Measurements from ENCODE around the gene FAM72B.
"Not testable (repeated sequence)": the region's sequence is repeated elsewhere in the genome, so short reads cannot be mapped to it uniquely, and the experiment has no call there.

FAM72B gene

GRCh38 chr1:121151294-121151693 is 32.8 kb downstream of the FAM72B start:
- not testable (repeated sequence) for H2AFZ ChIP-seq (ENCODE audit: low read length); H3K4me1 ChIP-seq (ENCODE audit: control insufficient read depth in 2 of 2, insufficient read depth in 1 of 2, low read depth in 1 of 2, low read length in 2 of 2); DNase-seq (ENCODE audit: low spot score); H3K36me3 ChIP-seq (replicated peaks in 1 of 2; ENCODE audit: control insufficient read depth in 2 of 2, insufficient read depth in 2 of 2, low read length in 2 of 2); H2BK15ac ChIP-seq (ENCODE audit: low read length); H3K18ac ChIP-seq (ENCODE audit: low read length); H2BK120ac ChIP-seq (ENCODE audit: low read depth, low read length); H3K4me2 ChIP-seq (ENCODE audit: insufficient read depth, low read length, poor library complexity, severe bottlenecking); H3K27me3 ChIP-seq (ENCODE audit: control insufficient read depth in 3 of 3, insufficient read depth in 3 of 3, low read depth in 1 of 3, low read length in 3 of 3); H3K9ac ChIP-seq (ENCODE audit: low read depth, low read length, poor library complexity); H2BK5ac ChIP-seq (ENCODE audit: low read length); H3K79me1 ChIP-seq (ENCODE audit: low read depth, low read length); H3K27ac ChIP-seq (replicated peaks; ENCODE audit: low read length); H4K91ac ChIP-seq (ENCODE audit: low read depth, low read length, poor library complexity); H3K4me3 ChIP-seq (ENCODE audit: low read length in 2 of 2); H3K23ac ChIP-seq (ENCODE audit: low read depth, low read length, poor library complexity); H3K9me3 ChIP-seq (replicated peaks in 1 of 2; ENCODE audit: control insufficient read depth in 2 of 2, insufficient read depth in 1 of 2, low read depth in 1 of 2, low read length in 2 of 2); H2BK12ac ChIP-seq (ENCODE audit: low read length); H2AK5ac ChIP-seq (ENCODE audit: low read depth, low read length); H3K4ac ChIP-seq (ENCODE audit: low read length); H4K8ac ChIP-seq (ENCODE audit: low read depth, low read length); H3K14ac ChIP-seq (ENCODE audit: low read length)
- WGBS, 2 donors (ENCODE audit: extremely low coverage in 2 of 2, insufficient read length in 2 of 2, insufficient replicate concordance in 1 of 2): no CpG with 5 or more reads among the region's 1 CpG

- H4K91ac ChIP-seq (ENCODE audit: low read depth, low read length, poor library complexity); H2AFZ ChIP-seq (ENCODE audit: low read length); H3K14ac ChIP-seq (ENCODE audit: low read length); H3K27ac ChIP-seq (replicated peaks; ENCODE audit: low read length); H2BK15ac ChIP-seq (ENCODE audit: low read length); H3K18ac ChIP-seq (ENCODE audit: low read length); H3K79me1 ChIP-seq (ENCODE audit: low read depth, low read length); H3K9me3 ChIP-seq (replicated peaks in 1 of 2; ENCODE audit: control insufficient read depth in 2 of 2, insufficient read depth in 1 of 2, low read depth in 1 of 2, low read length in 2 of 2); H3K4ac ChIP-seq (ENCODE audit: low read length); H3K27me3 ChIP-seq (ENCODE audit: control insufficient read depth in 3 of 3, insufficient read depth in 3 of 3, low read depth in 1 of 3, low read length in 3 of 3); H2BK120ac ChIP-seq (ENCODE audit: low read depth, low read length); H3K4me3 ChIP-seq (ENCODE audit: low read length in 2 of 2); DNase-seq (ENCODE audit: low spot score); H4K8ac ChIP-seq (ENCODE audit: low read depth, low read length); H3K36me3 ChIP-seq (replicated peaks in 1 of 2; ENCODE audit: control insufficient read depth in 2 of 2, insufficient read depth in 2 of 2, low read length in 2 of 2); H2BK12ac ChIP-seq (ENCODE audit: low read length); H2AK5ac ChIP-seq (ENCODE audit: low read depth, low read length); H2BK5ac ChIP-seq (ENCODE audit: low read length); H3K4me2 ChIP-seq (ENCODE audit: insufficient read depth, low read length, poor library complexity, severe bottlenecking); H3K9ac ChIP-seq (ENCODE audit: low read depth, low read length, poor library complexity); H3K23ac ChIP-seq (ENCODE audit: low read depth, low read length, poor library complexity); H3K4me1 ChIP-seq (ENCODE audit: control insufficient read depth in 2 of 2, insufficient read depth in 1 of 2, low read depth in 1 of 2, low read length in 2 of 2): not testable (repeated sequence)
- WGBS, 2 donors (ENCODE audit: extremely low coverage in 2 of 2, insufficient read length in 2 of 2, insufficient replicate concordance in 1 of 2): no CpG with 5 or more reads among the region's 9 CpGs
These were observed 35.5 kb downstream of the FAM72B start for GRCh38 chr1:121148489-121149190.

GRCh38 chr1:121140393-121140792 is 43.7 kb downstream of the FAM72B start:
- H2BK5ac ChIP-seq (ENCODE audit: low read length); H3K4me2 ChIP-seq (ENCODE audit: insufficient read depth, low read length, poor library complexity, severe bottlenecking); H3K27me3 ChIP-seq (ENCODE audit: control insufficient read depth in 3 of 3, insufficient read depth in 3 of 3, low read depth in 1 of 3, low read length in 3 of 3); H3K9me3 ChIP-seq (replicated peaks in 1 of 2; ENCODE audit: control insufficient read depth in 2 of 2, insufficient read depth in 1 of 2, low read depth in 1 of 2, low read length in 2 of 2); DNase-seq (ENCODE audit: low spot score); H2BK120ac ChIP-seq (ENCODE audit: low read depth, low read length); H3K4ac ChIP-seq (ENCODE audit: low read length); H2AK5ac ChIP-seq (ENCODE audit: low read depth, low read length); H3K36me3 ChIP-seq (replicated peaks in 1 of 2; ENCODE audit: control insufficient read depth in 2 of 2, insufficient read depth in 2 of 2, low read length in 2 of 2); H2BK12ac ChIP-seq (ENCODE audit: low read length); H3K14ac ChIP-seq (ENCODE audit: low read length); H3K23ac ChIP-seq (ENCODE audit: low read depth, low read length, poor library complexity); H3K27ac ChIP-seq (replicated peaks; ENCODE audit: low read length); H2AFZ ChIP-seq (ENCODE audit: low read length); H3K18ac ChIP-seq (ENCODE audit: low read length); H4K8ac ChIP-seq (ENCODE audit: low read depth, low read length); H2BK15ac ChIP-seq (ENCODE audit: low read length); H3K9ac ChIP-seq (ENCODE audit: low read depth, low read length, poor library complexity); H3K4me3 ChIP-seq (ENCODE audit: low read length in 2 of 2); H3K4me1 ChIP-seq (ENCODE audit: control insufficient read depth in 2 of 2, insufficient read depth in 1 of 2, low read depth in 1 of 2, low read length in 2 of 2); H4K91ac ChIP-seq (ENCODE audit: low read depth, low read length, poor library complexity); H3K79me1 ChIP-seq (ENCODE audit: low read depth, low read length): not testable (repeated sequence)
- WGBS, 2 donors (ENCODE audit: extremely low coverage in 2 of 2, insufficient read length in 2 of 2, insufficient replicate concordance in 1 of 2): no CpG with 5 or more reads among the region's 6 CpGs

GRCh38 chr1:121131494-121131893 is 52.6 kb downstream of the FAM72B start:
- H3K18ac ChIP-seq (ENCODE audit: low read length); H3K9me3 ChIP-seq (replicated peaks in 1 of 2; ENCODE audit: control insufficient read depth in 2 of 2, insufficient read depth in 1 of 2, low read depth in 1 of 2, low read length in 2 of 2); H3K27me3 ChIP-seq (ENCODE audit: control insufficient read depth in 3 of 3, insufficient read depth in 3 of 3, low read depth in 1 of 3, low read length in 3 of 3); H2AK5ac ChIP-seq (ENCODE audit: low read depth, low read length); H3K4me2 ChIP-seq (ENCODE audit: insufficient read depth, low read length, poor library complexity, severe bottlenecking); H2BK12ac ChIP-seq (ENCODE audit: low read length); H3K4me1 ChIP-seq (ENCODE audit: control insufficient read depth in 2 of 2, insufficient read depth in 1 of 2, low read depth in 1 of 2, low read length in 2 of 2); H3K14ac ChIP-seq (ENCODE audit: low read length); H2BK15ac ChIP-seq (ENCODE audit: low read length); H3K23ac ChIP-seq (ENCODE audit: low read depth, low read length, poor library complexity); H4K8ac ChIP-seq (ENCODE audit: low read depth, low read length); H2BK5ac ChIP-seq (ENCODE audit: low read length); H2BK120ac ChIP-seq (ENCODE audit: low read depth, low read length); H3K27ac ChIP-seq (replicated peaks; ENCODE audit: low read length); H2AFZ ChIP-seq (ENCODE audit: low read length); H3K36me3 ChIP-seq (replicated peaks in 1 of 2; ENCODE audit: control insufficient read depth in 2 of 2, insufficient read depth in 2 of 2, low read length in 2 of 2); H4K91ac ChIP-seq (ENCODE audit: low read depth, low read length, poor library complexity); H3K4me3 ChIP-seq (ENCODE audit: low read length in 2 of 2); DNase-seq (ENCODE audit: low spot score); H3K4ac ChIP-seq (ENCODE audit: low read length); H3K9ac ChIP-seq (ENCODE audit: low read depth, low read length, poor library complexity); H3K79me1 ChIP-seq (ENCODE audit: low read depth, low read length): not testable (repeated sequence)
- no CpG with 5 or more reads among the region's 1 CpG for WGBS, 2 donors (ENCODE audit: extremely low coverage in 2 of 2, insufficient read length in 2 of 2, insufficient replicate concordance in 1 of 2)
